Activated B cell treated with CpG ODN at 0.5 μM for 24 hours (primary cell): ENCODE measurements around the gene GFAP. TPM values are rescaled to one million over a fixed set of nuclear protein-coding genes. Genes with fewer than 3 reads are reported as not detected.

ENCODE experiments used
- ATAC-seq: fragments of 200-7000 bp; cut with Tn5 transposase; one replicate; pipeline ENCODE4 v1.10.0; 2021; ENCODE audit warnings: low read depth, mild to moderate bottlenecking, moderate library complexity
- CTCF ChIA-PET: fragments of 350-600 bp; sonication (Branson Sonifier 250); formaldehyde crosslinking; loops from one replicate; lab custom pipeline; 2021; ENCODE audit warnings: antibody characterized with exemption; lab: Charles Lee
- POLR2A ChIA-PET: fragments of 350-600 bp; sonication (Branson Sonifier 250); formaldehyde crosslinking; loops from one replicate; lab custom pipeline; 2021; ENCODE audit warnings: antibody characterized with exemption; lab: Charles Lee
- DNase-seq: peaks from one replicate; pipeline ENCODE4 v3.0.0; 2022
- H3K27ac Mint-ChIP-seq: one replicate; pipeline ENCODE4 v1.8.0; 2020; ENCODE audit warnings: mixed read lengths
- H3K27me3 Mint-ChIP-seq: one replicate; pipeline ENCODE4 v1.8.0; 2021; ENCODE audit warnings: mixed read lengths
- H3K36me3 Mint-ChIP-seq: one replicate; pipeline ENCODE4 v1.8.0; 2021; ENCODE audit warnings: low read depth, mixed read lengths
- H3K4me1 Mint-ChIP-seq: one replicate; pipeline ENCODE4 v1.8.0; 2021; ENCODE audit warnings: mixed read lengths
- H3K4me3 Mint-ChIP-seq: one replicate; pipeline ENCODE4 v1.8.0; 2020; ENCODE audit warnings: mild to moderate bottlenecking, mixed read lengths
- H3K9me3 Mint-ChIP-seq: one replicate; pipeline ENCODE4 v1.8.0; 2020; ENCODE audit warnings: mixed read lengths
- intact Hi-C: fragments of 100-400 bp; cut with micrococcal nuclease; formaldehyde crosslinking; loops from one replicate; pipeline ENCODE4 v1.15.1; 2024
- total RNA-seq: library from RNA; stranded (reverse); gene quantifications from 2 replicates; pipeline ENCODE4 v1.2.3, GENCODE V29; 2022
- TF ChIP-seq, protein P1 (sequence below): fragments of 200-600 bp; IDR thresholded peaks from one replicate; pipeline ENCODE4 v1.8.0; 2022; ENCODE audit warnings: antibody characterized with exemption, mild to moderate bottlenecking

Gene GFAP
- total RNA-seq, 1 donor from 2014 or later = not detected

GRCh38 chr17:44956998-44957981, 42.0 kb upstream of the GFAP start:
- H3K4me3 Mint-ChIP-seq = no peak overlapping the region
- TF ChIP-seq, protein P1, sequence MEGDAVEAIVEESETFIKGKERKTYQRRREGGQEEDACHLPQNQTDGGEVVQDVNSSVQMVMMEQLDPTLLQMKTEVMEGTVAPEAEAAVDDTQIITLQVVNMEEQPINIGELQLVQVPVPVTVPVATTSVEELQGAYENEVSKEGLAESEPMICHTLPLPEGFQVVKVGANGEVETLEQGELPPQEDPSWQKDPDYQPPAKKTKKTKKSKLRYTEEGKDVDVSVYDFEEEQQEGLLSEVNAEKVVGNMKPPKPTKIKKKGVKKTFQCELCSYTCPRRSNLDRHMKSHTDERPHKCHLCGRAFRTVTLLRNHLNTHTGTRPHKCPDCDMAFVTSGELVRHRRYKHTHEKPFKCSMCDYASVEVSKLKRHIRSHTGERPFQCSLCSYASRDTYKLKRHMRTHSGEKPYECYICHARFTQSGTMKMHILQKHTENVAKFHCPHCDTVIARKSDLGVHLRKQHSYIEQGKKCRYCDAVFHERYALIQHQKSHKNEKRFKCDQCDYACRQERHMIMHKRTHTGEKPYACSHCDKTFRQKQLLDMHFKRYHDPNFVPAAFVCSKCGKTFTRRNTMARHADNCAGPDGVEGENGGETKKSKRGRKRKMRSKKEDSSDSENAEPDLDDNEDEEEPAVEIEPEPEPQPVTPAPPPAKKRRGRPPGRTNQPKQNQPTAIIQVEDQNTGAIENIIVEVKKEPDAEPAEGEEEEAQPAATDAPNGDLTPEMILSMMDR = no peak
- CTCF ChIA-PET = no interaction called here
- H3K9me3 Mint-ChIP-seq = no peaks in the 10 kb centered on the region
- ATAC-seq (no peak), DNase-seq (no peak)
- POLR2A ChIA-PET = no interaction called here
- H3K27me3 Mint-ChIP-seq = peaks cover 26% of the 10 kb centered on the region
- no peaks in the 10 kb centered on the region for H3K36me3 Mint-ChIP-seq
- peaks cover 7% of the 10 kb centered on the region for H3K4me1 Mint-ChIP-seq
- no peak overlapping the region for H3K27ac Mint-ChIP-seq
- intact Hi-C loops = no loop called here

DNA sequence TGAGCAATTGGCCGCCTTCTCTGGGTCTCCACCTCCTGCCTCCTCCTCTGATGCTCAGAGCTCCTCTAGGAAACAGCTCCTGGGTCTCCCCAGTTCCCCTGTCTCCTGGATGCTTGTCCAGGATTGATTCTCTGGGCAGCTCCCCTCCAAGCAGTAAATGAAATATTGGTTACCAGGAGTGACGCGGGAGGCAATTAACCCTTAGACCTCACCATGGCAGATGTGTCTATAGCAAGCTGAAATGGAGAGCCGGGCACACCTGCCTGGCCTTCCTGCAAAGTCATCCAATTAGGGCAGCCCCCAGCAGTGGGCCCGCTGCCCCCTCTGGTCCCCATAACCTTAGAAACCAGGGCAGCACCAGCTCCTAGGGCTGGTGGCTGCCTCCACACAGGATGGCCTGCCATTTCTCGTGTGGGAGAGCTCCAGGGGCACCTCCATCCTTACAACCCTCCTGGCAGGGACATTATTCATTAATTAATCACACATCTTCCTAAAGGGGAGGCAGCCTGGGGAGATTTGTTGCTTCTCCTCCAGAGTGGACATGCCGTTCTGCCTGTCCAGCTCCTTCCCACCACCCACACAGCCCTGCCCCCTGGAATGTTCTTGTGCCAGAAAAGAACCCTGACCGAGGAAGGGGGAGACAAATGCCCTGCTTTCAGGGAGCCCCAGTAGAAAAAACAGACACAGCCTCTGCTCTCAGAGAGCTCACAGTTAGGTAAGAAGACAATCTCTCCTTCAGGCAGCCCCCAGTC, 40.5 kb upstream of the GFAP start:
- H3K9me3 Mint-ChIP-seq = no peaks in the 10 kb centered on the region
- CTCF ChIA-PET = no interaction called here
- intact Hi-C loops = no loop called here
- DNase-seq (no peak), ATAC-seq (no peak)
- TF ChIP-seq, protein P1 = no peak
- POLR2A ChIA-PET = no interaction called here
- no peak overlapping the region for H3K27ac Mint-ChIP-seq
- no peak overlapping the region for H3K4me3 Mint-ChIP-seq
- H3K27me3 Mint-ChIP-seq = peaks cover 23% of the 10 kb centered on the region
- H3K4me1 Mint-ChIP-seq = peaks cover 7% of the 10 kb centered on the region
- no peaks in the 10 kb centered on the region for H3K36me3 Mint-ChIP-seq

- intact Hi-C loops = no loop called here
- H3K27ac Mint-ChIP-seq = no peak overlapping the region
- POLR2A ChIA-PET = no interaction called here
These were observed 37.7 kb upstream of the GFAP start for GRCh38 chr17:44952946-44953475.

DNA sequence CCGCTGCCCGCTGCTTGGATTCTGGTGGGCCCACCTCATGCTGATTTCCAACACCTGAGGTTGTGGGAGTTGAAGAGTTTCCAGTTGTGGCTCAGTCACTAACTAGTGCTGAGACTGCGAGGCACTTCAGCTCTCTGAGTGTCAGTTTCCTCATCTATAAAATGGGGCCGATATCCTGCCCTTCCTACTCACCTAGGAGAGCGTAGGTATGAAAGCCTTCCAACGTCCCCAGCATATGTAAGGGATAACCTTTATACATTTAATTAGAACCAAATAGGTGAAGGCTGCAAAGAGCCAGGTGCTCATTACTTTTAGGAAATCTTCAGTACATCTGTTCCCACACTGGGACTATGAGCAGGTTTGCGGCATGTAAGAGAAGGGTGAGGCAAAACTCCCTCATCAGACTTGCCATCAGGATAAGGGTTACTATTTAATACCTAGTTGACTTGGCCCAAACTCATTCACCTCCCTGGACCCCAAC, 33.1 kb upstream of the GFAP start:
- Mint-ChIP-seq H3K4me1 (peaks cover 14% of the 10 kb centered on the region), H3K36me3 (peaks cover 2% of the 10 kb centered on the region), H3K4me3 (peak overlapping the region; percentile 91), H3K27me3 (peaks cover 4% of the 10 kb centered on the region), H3K9me3 (no peaks in the 10 kb centered on the region), H3K27ac (peak overlapping the region; percentile 86)
- TF ChIP-seq, protein P1 = no peak
- DNase-seq (no peak), ATAC-seq (no peak)
- intact Hi-C loops = no loop called here
- POLR2A ChIA-PET = no interaction called here
- CTCF ChIA-PET = no interaction called here

More at GRCh38 chr17:44952946-44953475, 37.7 kb upstream of the GFAP start:
- H3K27me3 Mint-ChIP-seq = peaks cover 10% of the 10 kb centered on the region
- CTCF ChIA-PET = no interaction called here
- ATAC-seq (no peak), DNase-seq (no peak)
- H3K36me3 Mint-ChIP-seq = no peaks in the 10 kb centered on the region
- no peaks in the 10 kb centered on the region for H3K9me3 Mint-ChIP-seq
- peaks cover 4% of the 10 kb centered on the region for H3K4me1 Mint-ChIP-seq
- no peak overlapping the region for H3K4me3 Mint-ChIP-seq
- TF ChIP-seq, protein P1 = no peak
